NB4 (cell line): ENCODE results near the gene HDAC11.

Experiments used
- CTCF ChIP-seq: IDR thresholded peaks from one replicate; pipeline ENCODE4 v1.5.1; 2012; ENCODE audit warnings: low read depth, low read length
- POLR2A ChIP-seq: IDR thresholded peaks from 2 replicates; pipeline ENCODE4 v1.6.1; 2011; ENCODE audit warnings: mild to moderate bottlenecking; ENCODE audit not compliant: insufficient read length; ENCODE audit errors: extremely low read depth

- TF ChIP-seq CTCF: no peak
- no peak for TF ChIP-seq POLR2A
These were observed 62.0 kb downstream of the HDAC11 start for GRCh38 chr3:13542142-13542541.
